Keratinocyte (primary cell): Measurements from ENCODE around the gene FAM8A1. TPM values are rescaled to one million over a fixed set of nuclear protein-coding genes. Genes with fewer than 3 reads are reported as not detected.

Experiments used
- DNase-seq: peaks from one replicate; pipeline ENCODE4 v3.0.0-alpha.2; 2011; ENCODE audit warnings: low read depth, missing footprints, low spot score
- FAIRE-seq: peaks from 2 replicates; lab custom pipeline; 2011; peaks lifted over from hg19 to GRCh38; lab: Jason Lieb, UNC
- H2AFZ ChIP-seq: 2 replicates; pipeline ENCODE4 v1.6.0; 2012; ENCODE audit warnings: low read length, control low read depth, inconsistent platforms; ENCODE audit not compliant: control insufficient read depth
- H3K27ac ChIP-seq: 2 replicates; pipeline ENCODE4 v1.5.1; 2011; ENCODE audit warnings: low read length; ENCODE audit not compliant: control insufficient read depth, insufficient read depth
- H3K27me3 ChIP-seq: 3 replicates; pipeline ENCODE4 v1.6.0; 2011; ENCODE audit warnings: low read length; ENCODE audit not compliant: control insufficient read depth, insufficient read depth; ENCODE audit errors: extremely low read depth
- H3K36me3 ChIP-seq, 2 experiments: 2 replicates in 1 of 2; 3 replicates in 1 of 2; pipeline ENCODE4 v1.5.1; 2011; ENCODE audit warnings: low read length in 2 of 2, mild to moderate bottlenecking in 1 of 2; ENCODE audit not compliant: control insufficient read depth in 2 of 2, insufficient read depth in 2 of 2; ENCODE audit errors: extremely low read depth in 1 of 2
- H3K4me1 ChIP-seq: 3 replicates; pipeline ENCODE4 v1.5.1; 2011; ENCODE audit warnings: low read length; ENCODE audit not compliant: control insufficient read depth, insufficient read depth; ENCODE audit errors: extremely low read depth
- H3K4me2 ChIP-seq: 3 replicates; pipeline ENCODE4 v1.6.0; 2011; ENCODE audit warnings: low read depth, low read length; ENCODE audit not compliant: control insufficient read depth, insufficient read depth; ENCODE audit errors: extremely low read depth
- H3K4me3 ChIP-seq, 3 experiments: fragments of 200-600 bp in 1 of 3; sonication (generic) in 1 of 3; 2 replicates in 2 of 3; 3 replicates in 1 of 3; pipeline ENCODE4 v1.5.1; 2011 to 2016; ENCODE audit warnings: low read length in 3 of 3, mild to moderate bottlenecking in 3 of 3, control low read depth in 2 of 3, inconsistent platforms in 1 of 3, low read depth in 1 of 3, mixed read lengths in 1 of 3, mixed run types in 1 of 3, moderate library complexity in 1 of 3; ENCODE audit not compliant: control insufficient read depth in 2 of 3, insufficient read depth in 2 of 3; ENCODE audit errors: extremely low read depth in 1 of 3
- H3K79me2 ChIP-seq: 2 replicates; pipeline ENCODE4 v1.6.0; 2012; ENCODE audit warnings: low read length; ENCODE audit not compliant: control insufficient read depth, insufficient read depth
- H3K9ac ChIP-seq: 3 replicates; pipeline ENCODE4 v1.6.0; 2011; ENCODE audit warnings: low read length; ENCODE audit not compliant: control insufficient read depth, insufficient read depth; ENCODE audit errors: extremely low read depth
- H3K9me1 ChIP-seq: 3 replicates; pipeline ENCODE4 v1.6.0; 2011; ENCODE audit warnings: low read length; ENCODE audit not compliant: control insufficient read depth, insufficient read depth; ENCODE audit errors: extremely low read depth
- H3K9me3 ChIP-seq: 2 replicates; pipeline ENCODE4 v1.5.1; 2012; ENCODE audit warnings: low read depth, low read length; ENCODE audit not compliant: control insufficient read depth
- H4K20me1 ChIP-seq: 3 replicates; pipeline ENCODE4 v1.6.0; 2011; ENCODE audit warnings: low read length; ENCODE audit not compliant: control insufficient read depth, insufficient read depth; ENCODE audit errors: extremely low read depth
- CTCF ChIP-seq, 3 experiments: IDR thresholded peaks in 1 of 3; conservative IDR thresholded peaks in 1 of 3; optimal IDR thresholded peaks in 1 of 3; 2 replicates in 2 of 3; 3 replicates in 1 of 3; pipeline versions ENCODE3 to v1.5.1; 2011; ENCODE audit warnings: low read length in 3 of 3, mild to moderate bottlenecking in 3 of 3, moderate library complexity in 2 of 3, control low read depth in 1 of 3, inconsistent platforms in 1 of 3; ENCODE audit not compliant: insufficient read depth in 2 of 3; ENCODE audit errors: extremely low read depth in 1 of 3
- EZH2 ChIP-seq: IDR thresholded peaks from one replicate; pipeline ENCODE4 v1.6.1; 2012; ENCODE audit warnings: inconsistent platforms, mild to moderate bottlenecking, low read length, moderate library complexity
- dilution Hi-C: fragments of 300-500 bp; cut with MboI; formaldehyde crosslinking; loops from one replicate; pipeline ENCODE4 v1.7.0; 2020; ENCODE audit warnings: low sequenced_read_pairs; ENCODE audit not compliant: extremely low pct_ligation_motif_present
- polyA plus RNA-seq, 5 experiments: library from polyadenylated mRNA; depleted of rRNA in 3 of 5; stranded (reverse) in 3 of 5; stranded (forward) in 1 of 5; unstranded in 1 of 5; fragments of >200 nt; gene quantifications; 1 replicate in 1 of 5; 2 replicates in 3 of 5; 3 replicates in 1 of 5; pipeline versions ENCODE4 v1.2.1 to v1.2.3, GENCODE V29; 2011 to 2012; ENCODE audit warnings: missing spikeins in 2 of 5, low read depth in 1 of 5, low replicate concordance in 1 of 5

The FAM8A1 gene
- polyA plus RNA-seq, 1 donor (not counting 4 experiments of a cell fraction or from before 2014, with no cell fraction given), result 9.1 TPM

DNA sequence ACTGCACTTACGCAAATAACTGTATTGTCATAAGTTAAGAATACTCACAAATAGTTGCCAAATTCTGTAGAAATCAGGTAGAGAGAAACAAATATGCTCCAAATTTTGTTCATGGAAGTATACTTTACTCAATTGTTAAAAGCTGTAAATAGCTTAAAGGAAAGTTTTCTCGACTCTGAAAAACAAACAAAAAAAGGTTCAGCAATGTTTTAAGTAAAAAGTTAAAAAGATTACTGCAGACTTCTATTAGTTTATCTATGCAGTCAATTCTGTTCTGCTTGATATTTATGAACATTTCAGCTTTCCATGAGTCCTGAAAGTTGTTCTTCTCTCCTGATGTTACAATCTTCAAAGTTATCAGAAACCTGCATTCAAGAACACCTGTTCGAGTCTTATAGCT lies 37.5 kb upstream of the FAM8A1 start:
- H2AFZ ChIP-seq, result no peak overlapping the region
- no peaks in the 10 kb centered on the region for H3K36me3 ChIP-seq
- H3K4me2 ChIP-seq, result no peak overlapping the region
- no peak overlapping the region for H3K9ac ChIP-seq
- FAIRE-seq, result no peak
- TF ChIP-seq EZH2 (no peak), CTCF (optimal IDR thresholded peaks at IDR 0.05 in 1 of 3, IDR thresholded peaks at IDR 0.05 in 1 of 3, conservative IDR thresholded peaks at IDR 0.05 in 1 of 3; ENCODE audit: extremely low read depth in 1 of 3, insufficient read depth in 2 of 3, low read length in 3 of 3) (no peak)
- DNase-seq, result no peak
- H4K20me1 ChIP-seq, result no peaks in the 10 kb centered on the region
- no peak overlapping the region for H3K27ac ChIP-seq
- no peaks in the 10 kb centered on the region for H3K4me1 ChIP-seq
- H3K79me2 ChIP-seq, result no peaks in the 10 kb centered on the region
- H3K4me3 ChIP-seq, result no peak overlapping the region
- no peaks in the 10 kb centered on the region for H3K9me1 ChIP-seq
- dilution Hi-C loops, result no loop called here
- no peaks in the 10 kb centered on the region for H3K9me3 ChIP-seq
- no peaks in the 10 kb centered on the region for H3K27me3 ChIP-seq

- dilution Hi-C loops, result no loop called here
These were observed 34.7 kb upstream of the FAM8A1 start for GRCh38 chr6:17565399-17565798.

More at GRCh38 chr6:17565399-17565798, 34.7 kb upstream of the FAM8A1 start:
- Histone ChIP-seq H4K20me1 (no peaks in the 10 kb centered on the region), H3K4me1 (no peaks in the 10 kb centered on the region), H2AFZ (no peak overlapping the region), H3K4me3 (no peak overlapping the region), H3K9me3 (no peaks in the 10 kb centered on the region), H3K36me3 (no peaks in the 10 kb centered on the region), H3K4me2 (no peak overlapping the region), H3K9ac (no peak overlapping the region), H3K79me2 (no peaks in the 10 kb centered on the region), H3K9me1 (no peaks in the 10 kb centered on the region), H3K27me3 (no peaks in the 10 kb centered on the region), H3K27ac (no peak overlapping the region)
- TF ChIP-seq CTCF (optimal IDR thresholded peaks at IDR 0.05 in 1 of 3, IDR thresholded peaks at IDR 0.05 in 1 of 3, conservative IDR thresholded peaks at IDR 0.05 in 1 of 3; ENCODE audit: extremely low read depth in 1 of 3, insufficient read depth in 2 of 3, low read length in 3 of 3), result no peak
- no peak for TF ChIP-seq EZH2
- DNase-seq, result no peak
- FAIRE-seq, result no peak
